ENCODE results near the gene ZMYM2.
A peak's percentile ranks its signal among the peaks of the same experiment; 100 is the strongest.

DNA sequence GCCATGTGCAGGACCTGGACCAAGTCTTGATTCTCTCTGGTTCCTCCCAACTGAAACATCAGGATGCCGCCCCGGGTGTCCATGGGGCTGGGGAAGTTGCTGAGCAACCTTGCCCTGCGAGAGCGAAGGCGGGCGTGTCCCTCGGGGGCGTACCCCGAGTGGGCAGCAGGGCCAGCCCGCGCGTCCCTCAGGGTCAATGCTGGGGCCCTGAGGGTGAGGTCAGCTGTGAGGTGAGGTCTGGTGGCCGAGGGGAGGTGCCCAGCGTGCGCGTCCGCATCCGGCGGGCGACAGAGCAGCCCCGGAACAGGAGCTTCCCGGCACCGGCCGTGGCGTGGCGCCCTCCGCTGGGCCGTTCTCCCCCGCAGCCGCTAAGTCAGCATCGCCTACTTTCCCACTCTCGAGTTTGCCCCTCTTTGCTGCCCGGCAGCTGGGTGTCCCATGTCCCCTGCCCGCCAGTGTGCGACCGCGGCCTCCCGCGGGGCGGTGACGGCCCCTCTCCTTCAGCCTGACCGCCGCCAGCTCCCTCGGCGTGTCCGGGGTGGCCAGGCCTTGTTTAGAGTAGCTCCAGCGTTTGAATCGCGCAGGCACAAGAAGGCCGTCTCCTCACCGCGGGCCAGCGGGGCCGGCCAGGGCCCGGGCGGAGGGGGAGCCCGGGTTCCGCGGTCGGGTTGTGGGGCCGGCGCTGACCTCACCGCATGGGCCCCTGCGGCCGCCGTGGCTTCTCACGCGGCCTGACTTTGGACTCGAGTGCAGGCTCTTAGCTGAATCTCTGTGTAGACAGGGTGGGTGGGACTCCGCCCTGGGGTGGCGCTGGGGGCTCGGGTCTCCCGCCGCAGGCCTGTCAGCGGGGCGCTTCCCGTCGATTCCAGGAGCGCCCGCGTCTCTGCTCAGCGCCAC lies 169.3 kb downstream of the ZMYM2 start:
- TF ChIP-seq POLR2A (IDR thresholded peaks at IDR 0.05; ENCODE audit: low read length), result peak; percentile 49
- TF ChIP-seq CTCF (IDR thresholded peaks at IDR 0.05), result peak; percentile 44
- TF ChIP-seq RAD21 (conservative IDR thresholded peaks at IDR 0.05 in 1 of 2, IDR thresholded peaks at IDR 0.05 in 1 of 2), result 0 out of 5 replicates have a peak, but pooled peaks of 1 of the 2 experiments have one; percentile 10
- no peak for TF ChIP-seq CHD2 (IDR thresholded peaks at IDR 0.05; ENCODE audit: low read length, partially characterized antibody)
- TF ChIP-seq GATA3 (IDR thresholded peaks at IDR 0.05; ENCODE audit: borderline replicate concordance), result no peak
- no peak for TF ChIP-seq ZNF302 (CRISPR knock-in tag; IDR thresholded peaks at IDR 0.05)
- TF ChIP-seq SMC3 (IDR thresholded peaks at IDR 0.05), result no peak
- TF ChIP-seq HOXA7 (CRISPR knock-in tag; IDR thresholded peaks at IDR 0.05), result no peak
- no peak for TF ChIP-seq EP300 (IDR thresholded peaks at IDR 0.05)
- no peak for TF ChIP-seq MAZ (IDR thresholded peaks at IDR 0.05; ENCODE audit: borderline replicate concordance, low read depth, low read length)
- no peak for TF ChIP-seq ZSCAN20 (CRISPR knock-in tag; IDR thresholded peaks at IDR 0.05)
- no peak for TF ChIP-seq CEBPB (IDR thresholded peaks at IDR 0.05)
- TF ChIP-seq MYC (IDR thresholded peaks at IDR 0.05; ENCODE audit: borderline replicate concordance, low read length), result no peak

Data from A549 (cell line).